Karpas-422 (cell line): Measurements from ENCODE around the gene RCOR3. TPM values are rescaled to one million over a fixed set of nuclear protein-coding genes. Genes with fewer than 3 reads are reported as not detected.
"Not testable (repeated sequence)": the region's sequence is repeated elsewhere in the genome, so short reads cannot be mapped to it uniquely, and the experiment has no call there.

Experiments
- DNase-seq: peaks from one replicate; pipeline ENCODE4 v3.0.0-alpha.2; 2015
- H2AFZ ChIP-seq: fragments of 200-600 bp; sonication (generic); 2 replicates; pipeline ENCODE4 v1.6.1; 2014; ENCODE audit warnings: antibody characterized with exemption, low read length, mixed read lengths
- H3K27ac ChIP-seq: fragments of 200-600 bp; sonication (generic); 2 replicates; pipeline ENCODE4 v1.5.1; 2014; ENCODE audit warnings: mild to moderate bottlenecking, low read length, moderate library complexity
- H3K27me3 ChIP-seq: fragments of 200-600 bp; sonication (generic); 2 replicates; pipeline ENCODE4 v1.6.1; 2014; ENCODE audit warnings: low read length, mixed read lengths
- H3K36me3 ChIP-seq: fragments of 200-600 bp; sonication (generic); 2 replicates; pipeline ENCODE4 v1.6.1; 2014; ENCODE audit warnings: low read length, mixed read lengths; ENCODE audit not compliant: insufficient read depth
- H3K4me1 ChIP-seq: fragments of 200-600 bp; sonication (generic); 2 replicates; pipeline ENCODE4 v1.6.1; 2014; ENCODE audit warnings: mild to moderate bottlenecking, low read length, mixed read lengths
- H3K4me2 ChIP-seq: fragments of 200-600 bp; sonication (generic); 2 replicates; pipeline ENCODE4 v1.6.1; 2014; ENCODE audit warnings: low read length, low read depth, mild to moderate bottlenecking; ENCODE audit not compliant: poor library complexity, severe bottlenecking
- H3K4me3 ChIP-seq: fragments of 200-600 bp; sonication (generic); 2 replicates; pipeline ENCODE4 v1.5.1; 2014; ENCODE audit warnings: mild to moderate bottlenecking, antibody characterized with exemption, low read length, mixed read lengths
- H3K79me2 ChIP-seq: fragments of 200-600 bp; sonication (generic); 2 replicates; pipeline ENCODE4 v1.6.1; 2014; ENCODE audit warnings: mild to moderate bottlenecking, low read length, mixed read lengths
- H3K9ac ChIP-seq: fragments of 200-600 bp; sonication (generic); 2 replicates; pipeline ENCODE4 v1.6.0; 2014; ENCODE audit warnings: low read length
- H3K9me2 ChIP-seq: fragments of 200-600 bp; sonication (generic), shearing (Covaris generic); replicated peaks from 2 replicates; pipeline ENCODE4 v1.6.0; 2014; ENCODE audit warnings: mild to moderate bottlenecking, low read length, moderate library complexity; ENCODE audit not compliant: insufficient read depth
- H3K9me3 ChIP-seq: fragments of 300-700, 200-600 bp; sonication (generic); 2 replicates; pipeline ENCODE4 v1.6.1; 2014; ENCODE audit warnings: low read length, mixed read lengths
- H4K20me1 ChIP-seq: fragments of 200-600 bp; sonication (generic); 2 replicates; pipeline ENCODE4 v1.6.1; 2014; ENCODE audit warnings: mild to moderate bottlenecking, antibody characterized with exemption, low read length, low read depth; ENCODE audit not compliant: insufficient read depth
- total RNA-seq: library from RNA; depleted of rRNA; stranded (reverse); fragments of >200 nt; shearing (Covaris generic); gene quantifications from 2 replicates; pipeline ENCODE4 v1.2.3, GENCODE V29; 2014; ENCODE audit warnings: low replicate concordance

Gene RCOR3
- total RNA-seq, 1 experiment from 2014 or later = 43.0 TPM

- Histone ChIP-seq H3K9me3 (no peaks in the 10 kb centered on the region), H4K20me1 (no peaks in the 10 kb centered on the region), H3K36me3 (no peaks in the 10 kb centered on the region), H3K9me2 (no peaks in the 10 kb centered on the region), H3K4me1 (peaks cover 6% of the 10 kb centered on the region), H3K4me3 (no peak overlapping the region), H3K79me2 (no peaks in the 10 kb centered on the region), H3K27ac (no peak overlapping the region), H2AFZ (no peak overlapping the region), H3K4me2 (no peak overlapping the region), H3K27me3 (no peaks in the 10 kb centered on the region), H3K9ac (no peak overlapping the region)
- DNase-seq = no peak
These were observed 11.2 kb upstream of the RCOR3 start for GRCh38 chr1:211247921-211248320.

DNA sequence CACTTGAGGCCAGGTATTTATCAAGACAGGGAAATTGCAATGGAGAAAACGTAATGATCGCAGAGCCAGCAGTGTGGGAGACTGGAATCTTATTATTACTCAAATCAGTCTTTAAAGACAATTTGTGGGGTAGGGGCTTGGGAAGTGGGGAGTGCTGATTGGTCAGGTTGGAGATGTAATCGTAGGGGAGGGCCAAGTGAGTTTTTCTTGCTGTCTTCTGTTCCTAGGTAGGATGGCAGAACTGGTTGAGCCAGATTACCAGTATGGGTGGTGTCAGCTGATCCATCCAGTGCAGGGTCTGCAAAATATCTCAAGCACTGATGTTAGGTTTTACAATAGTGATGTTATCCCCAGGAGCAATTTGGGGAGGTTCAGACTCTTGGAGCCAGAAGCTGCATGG lies 9.6 kb upstream of the RCOR3 start:
- H3K9ac ChIP-seq, H3K9me3 ChIP-seq, H3K27ac ChIP-seq, H3K4me2 ChIP-seq, H3K79me2 ChIP-seq, H2AFZ ChIP-seq, H4K20me1 ChIP-seq, DNase-seq, H3K4me3 ChIP-seq, H3K9me2 ChIP-seq, H3K36me3 ChIP-seq, H3K4me1 ChIP-seq, H3K27me3 ChIP-seq: not testable (repeated sequence)

DNA sequence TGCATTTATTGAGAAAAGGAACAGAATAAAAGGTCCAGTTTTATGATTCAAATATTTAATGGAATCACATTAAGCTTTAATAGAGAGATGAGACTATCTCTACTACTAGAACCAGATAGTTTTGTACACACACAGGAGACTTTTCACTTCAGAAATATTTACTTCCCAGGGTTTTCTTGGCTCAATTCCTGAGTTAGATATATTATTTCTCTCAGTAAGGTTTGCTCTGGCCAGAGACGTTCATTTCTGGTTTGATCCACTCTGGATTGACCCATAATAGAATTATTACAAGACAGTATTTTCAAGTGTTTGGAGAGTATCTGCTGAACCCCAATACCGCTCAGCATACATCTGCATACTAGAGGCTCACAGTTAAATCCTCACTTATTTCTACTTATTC lies 1.3 kb upstream of the RCOR3 start:
- peak overlapping the region; percentile 94; the same call in 1 of the 2 replicates for H3K27ac ChIP-seq
- H4K20me1 ChIP-seq = no peaks in the 10 kb centered on the region
- H3K9me3 ChIP-seq = no peaks in the 10 kb centered on the region
- H3K27me3 ChIP-seq = no peaks in the 10 kb centered on the region
- peak overlapping the region; percentile 100 for H3K9ac ChIP-seq
- H3K4me3 ChIP-seq = peak overlapping the region; percentile 90
- H3K4me2 ChIP-seq = peak overlapping the region; percentile 99
- peaks cover 34% of the 10 kb centered on the region for H3K79me2 ChIP-seq
- no peak for DNase-seq
- H2AFZ ChIP-seq = peak overlapping the region; percentile 87; the same call in 1 of the 2 replicates
- H3K36me3 ChIP-seq = peaks cover 8% of the 10 kb centered on the region; the same call in 1 of the 2 replicates
- peaks cover 14% of the 10 kb centered on the region for H3K4me1 ChIP-seq
- no peaks in the 10 kb centered on the region for H3K9me2 ChIP-seq

- no peaks in the 10 kb centered on the region for H3K27me3 ChIP-seq
- peak overlapping the region; percentile 94 for H3K27ac ChIP-seq
- peak overlapping the region; percentile 90 for H3K4me3 ChIP-seq
- peak overlapping the region; percentile 87 for H2AFZ ChIP-seq
- no peaks in the 10 kb centered on the region for H3K9me2 ChIP-seq
- peaks cover 11% of the 10 kb centered on the region; the same call in 1 of the 2 replicates for H3K36me3 ChIP-seq
- H3K9me3 ChIP-seq = no peaks in the 10 kb centered on the region
- H4K20me1 ChIP-seq = no peaks in the 10 kb centered on the region
- peak; percentile 90 for DNase-seq
- peaks cover 14% of the 10 kb centered on the region for H3K4me1 ChIP-seq
- peaks cover 38% of the 10 kb centered on the region for H3K79me2 ChIP-seq
- peak overlapping the region; percentile 99 for H3K4me2 ChIP-seq
- H3K9ac ChIP-seq = peak overlapping the region; percentile 100
These were observed 833 bp upstream of the RCOR3 start for GRCh38 chr1:211258310-211258755.

DNA sequence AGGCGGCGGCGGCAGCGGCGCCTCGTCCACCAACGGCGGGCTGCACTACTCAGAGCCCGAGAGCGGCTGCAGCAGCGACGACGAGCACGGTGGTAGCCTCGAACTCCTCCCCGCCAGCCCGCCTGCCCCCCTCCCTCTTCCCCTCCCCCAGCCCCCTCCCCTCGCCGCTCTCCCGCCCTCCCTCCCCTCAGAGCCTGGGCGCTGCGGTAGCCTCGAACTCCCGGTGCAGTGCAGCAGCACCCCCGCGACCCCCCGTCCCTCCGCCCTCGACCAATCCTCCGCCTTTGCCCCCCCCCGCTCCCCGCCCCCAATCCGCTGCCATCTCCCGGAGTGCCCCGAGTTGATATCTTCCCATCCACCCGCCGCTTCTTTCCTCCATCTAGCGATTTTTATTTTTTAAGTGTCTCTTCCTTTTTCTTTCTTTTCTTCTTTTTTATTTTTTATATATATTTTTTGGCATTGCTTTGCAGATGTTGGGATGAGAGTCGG lies 516 bp downstream of the RCOR3 start:
- DNase-seq = peak; percentile 86
- peaks cover 14% of the 10 kb centered on the region for H3K4me1 ChIP-seq
- peak overlapping the region; percentile 94 for H3K27ac ChIP-seq
- H3K27me3 ChIP-seq = no peaks in the 10 kb centered on the region
- no peaks in the 10 kb centered on the region for H3K9me2 ChIP-seq
- H3K79me2 ChIP-seq = peaks cover 51% of the 10 kb centered on the region
- peaks cover 22% of the 10 kb centered on the region; the same call in 1 of the 2 replicates for H3K36me3 ChIP-seq
- H3K9me3 ChIP-seq = no peaks in the 10 kb centered on the region
- peak overlapping the region; percentile 100 for H3K9ac ChIP-seq
- peak overlapping the region; percentile 90 for H3K4me3 ChIP-seq
- H3K4me2 ChIP-seq = peak overlapping the region; percentile 99
- H4K20me1 ChIP-seq = no peaks in the 10 kb centered on the region
- peak overlapping the region; percentile 89; the same call in 1 of the 2 replicates for H2AFZ ChIP-seq

DNA sequence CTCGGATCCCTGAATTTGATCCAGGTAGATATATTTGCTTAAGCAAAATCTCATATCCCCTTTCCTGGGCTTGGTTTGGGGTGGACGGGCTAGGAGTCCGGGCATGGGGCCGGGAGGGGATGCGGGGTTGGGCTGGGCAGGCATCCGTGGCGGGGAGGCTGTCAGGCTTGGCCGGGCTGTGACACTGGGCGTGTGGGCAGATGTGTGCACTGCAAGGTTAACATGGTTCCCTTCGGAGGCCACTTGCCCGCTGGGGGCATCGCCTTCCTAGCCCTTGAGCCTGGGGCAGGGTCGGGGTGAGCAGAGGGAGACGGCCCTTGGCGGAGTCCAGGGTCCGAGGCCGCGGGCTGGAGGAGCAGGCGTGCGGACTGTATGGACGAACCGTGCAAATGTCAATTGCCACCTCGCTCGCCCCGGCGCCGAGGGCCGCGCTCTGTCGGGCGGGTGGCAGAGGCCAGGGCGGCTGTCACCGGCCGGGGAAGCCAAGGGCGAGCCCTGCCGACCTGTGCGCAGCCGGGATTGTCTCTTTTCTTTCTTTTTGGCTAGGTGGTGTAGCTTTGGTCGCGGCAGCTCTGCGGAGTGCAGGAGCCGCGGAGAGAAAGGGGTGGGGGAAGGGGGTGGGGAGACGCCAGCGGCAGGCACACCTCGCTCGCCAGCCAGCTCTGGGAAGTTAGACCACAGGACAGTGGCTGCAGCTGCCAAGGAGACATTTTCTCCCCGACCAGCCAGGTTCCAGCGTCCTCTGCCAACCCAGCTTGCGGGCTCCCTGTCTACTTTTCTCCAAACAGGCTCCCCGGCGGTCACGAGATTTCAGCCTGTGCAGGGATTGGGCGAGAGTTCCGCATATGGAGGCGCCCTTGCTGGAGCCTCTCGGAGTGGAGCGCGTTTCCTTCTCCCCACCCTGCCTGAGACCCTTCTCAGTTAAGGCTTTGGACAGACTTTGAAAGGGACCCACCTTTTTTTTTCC lies 1.3 kb downstream of the RCOR3 start:
- H3K4me3 ChIP-seq = peak overlapping the region; percentile 82
- peaks cover 23% of the 10 kb centered on the region; the same call in 1 of the 2 replicates for H3K36me3 ChIP-seq
- H3K79me2 ChIP-seq = peaks cover 57% of the 10 kb centered on the region
- H3K9me2 ChIP-seq = no peaks in the 10 kb centered on the region
- peak; percentile 86 for DNase-seq
- peak overlapping the region; percentile 100 for H3K9ac ChIP-seq
- H3K27ac ChIP-seq = peak overlapping the region; percentile 94
- no peaks in the 10 kb centered on the region for H3K27me3 ChIP-seq
- H3K9me3 ChIP-seq = no peaks in the 10 kb centered on the region
- peak overlapping the region; percentile 75 for H3K4me2 ChIP-seq
- no peaks in the 10 kb centered on the region for H4K20me1 ChIP-seq
- peak overlapping the region; percentile 65; the same call in 1 of the 2 replicates for H2AFZ ChIP-seq
- H3K4me1 ChIP-seq = peaks cover 14% of the 10 kb centered on the region

- peak overlapping the region; percentile 94 for H3K27ac ChIP-seq
- H3K4me1 ChIP-seq = peaks cover 14% of the 10 kb centered on the region
- peak overlapping the region; percentile 82 for H3K4me3 ChIP-seq
- no peaks in the 10 kb centered on the region for H3K9me2 ChIP-seq
- H3K9ac ChIP-seq = peak overlapping the region; percentile 100
- peak overlapping the region; percentile 65; the same call in 1 of the 2 replicates for H2AFZ ChIP-seq
- H3K36me3 ChIP-seq = peaks cover 23% of the 10 kb centered on the region; the same call in 1 of the 2 replicates
- DNase-seq = no peak
- H3K27me3 ChIP-seq = no peaks in the 10 kb centered on the region
- peaks cover 61% of the 10 kb centered on the region for H3K79me2 ChIP-seq
- H3K4me2 ChIP-seq = peak overlapping the region; percentile 75
- H3K9me3 ChIP-seq = no peaks in the 10 kb centered on the region
- no peaks in the 10 kb centered on the region for H4K20me1 ChIP-seq
These were observed 2.1 kb downstream of the RCOR3 start for GRCh38 chr1:211261229-211261628.

GRCh38 chr1:211263022-211263421 lies 3.9 kb downstream of the RCOR3 start:
- peaks cover 73% of the 10 kb centered on the region for H3K79me2 ChIP-seq
- H3K4me3 ChIP-seq, H3K9me2 ChIP-seq: not testable (repeated sequence)

More at GRCh38 chr1:211263022-211263421, 3.9 kb downstream of the RCOR3 start:
- H3K36me3 ChIP-seq = peaks cover 34% of the 10 kb centered on the region; the same call in 1 of the 2 replicates
- not testable (repeated sequence) for DNase-seq, H3K4me2 ChIP-seq, H4K20me1 ChIP-seq, H3K4me1 ChIP-seq, H3K9ac ChIP-seq, H3K27ac ChIP-seq, H3K27me3 ChIP-seq, H3K9me3 ChIP-seq, H2AFZ ChIP-seq
